Adrenal gland (tissue), 12 donors: ENCODE measurements around the gene DOK6. TPM values are rescaled to one million over a fixed set of nuclear protein-coding genes. Genes with fewer than 3 reads are reported as not detected.

Experiments used
- DNase-seq, 7 donors: peaks; one replicate each; pipeline ENCODE4 v3.0.0-alpha.2; 2019 to 2020
- H3K27ac ChIP-seq, 5 donors: fragments of 200-600 bp; sonication (generic) in 4 of 5; 1 replicate in 3 of 5; 2 replicates in 2 of 5; pipeline versions ENCODE4 v1.5.1 to v1.8.0; 2016 to 2020; ENCODE audit warnings: mild to moderate bottlenecking in 1 of 5
- H3K27me3 ChIP-seq: fragments of 200-600 bp; 2 replicates; pipeline ENCODE4 v1.8.0; 2021
- H3K36me3 ChIP-seq, 2 donors: fragments of 200-600 bp; replicated peaks in 1 of 2; 1 replicate in 1 of 2; 2 replicates in 1 of 2; pipeline versions ENCODE4 v1.5.1 to v1.8.0; 2018 to 2022
- H3K4me1 ChIP-seq, 2 donors: fragments of 200-600 bp; replicated peaks in 1 of 2; 1 replicate in 1 of 2; 2 replicates in 1 of 2; pipeline versions ENCODE4 v1.5.1 to v1.8.0; 2018 to 2021
- H3K4me3 ChIP-seq, 4 donors: fragments of 200-600 bp; sonication (generic) in 3 of 4; one replicate each; pipeline ENCODE4 v1.5.1; 2016 to 2018
- H3K9me3 ChIP-seq, 3 donors: fragments of 200-600 bp; sonication (generic) in 1 of 3; replicated peaks in 1 of 3; 1 replicate in 2 of 3; 2 replicates in 1 of 3; pipeline versions ENCODE4 v1.5.1 to v1.8.0; 2016 to 2021
- POLR2A ChIP-seq, 2 donors: fragments of 450-650 bp; IDR thresholded peaks; one replicate each; pipeline ENCODE4 v1.6.1; 2017; ENCODE audit warnings: antibody characterized with exemption in 2 of 2, mild to moderate bottlenecking in 2 of 2, moderate library complexity in 1 of 2
- WGBS, 4 donors: extraction: QIAGEN DNeasy Blood & Tissue Kit in 2 of 4; methylation state at CpG; one replicate each; pipeline versions ENCODE4 v1.1.5 to v1.1.7; 2013 to 2017; 5-methylcytosine and 5-hydroxymethylcytosine counted together
- intact Hi-C, 2 donors: fragments of 100-400 bp; cut with DNase I; formaldehyde crosslinking; loops; one replicate each; pipeline versions ENCODE4 v1.14.1 to v1.15.0; 2022 to 2023
- polyA plus RNA-seq, 3 donors: library from polyadenylated mRNA; stranded (reverse); fragments of 200-250 nt in 2 of 3; fragments of 350-450 nt in 1 of 3; fragmentation: Illumina TruSeq in 1 of 3; extraction: RNeasy Lipid Tissue Mini Kit (QIAGEN cat#74804) in 1 of 3; gene quantifications; one replicate each; pipeline ENCODE4 v1.2.3, GENCODE V29; 2013 to 2014
- total RNA-seq, 9 donors: library from RNA; depleted of rRNA in 4 of 9; stranded (reverse); fragments of >200 nt in 4 of 9; fragments of 120-200 nt in 1 of 9; fragmentation: NEBNext Ultra II Directional in 1 of 9; extraction: Animal tissue kit (Norgen Biotek cat#: 25700) in 1 of 9; gene quantifications; one replicate each; pipeline versions ENCODE4 v1.1.0 to v1.2.4, GENCODE V29; 2013 to 2023
- TF ChIP-seq, protein P1 (sequence below), 6 experiments: fragments of 450-650 bp in 4 of 6; fragments of 200-600 bp in 2 of 6; sonication (generic) in 1 of 6; IDR thresholded peaks; 1 replicate in 5 of 6; 2 replicates in 1 of 6; pipeline versions ENCODE4 v1.5.1 to v1.8.0; 2016 to 2021; ENCODE audit warnings: antibody characterized with exemption in 6 of 6, mild to moderate bottlenecking in 2 of 6, moderate library complexity in 1 of 6
- donor health status: healthy with polysubstance abuse.
- donor health status: Bipolar disorder and iron deficiency.
- donor health status: DM: yes; HTN: yes; CAD: no.
- donor health status: DM: no; HTN: no; CAD: no.
- donor health status: DM: no; HTN: no; CAD: no.
- donor health status: DM: yes; HTN: yes; CAD: no.

The DOK6 gene
- total and polyA plus RNA-seq, 12 donors: 0.24 to 4.5 (median 0.76) TPM

DNA sequence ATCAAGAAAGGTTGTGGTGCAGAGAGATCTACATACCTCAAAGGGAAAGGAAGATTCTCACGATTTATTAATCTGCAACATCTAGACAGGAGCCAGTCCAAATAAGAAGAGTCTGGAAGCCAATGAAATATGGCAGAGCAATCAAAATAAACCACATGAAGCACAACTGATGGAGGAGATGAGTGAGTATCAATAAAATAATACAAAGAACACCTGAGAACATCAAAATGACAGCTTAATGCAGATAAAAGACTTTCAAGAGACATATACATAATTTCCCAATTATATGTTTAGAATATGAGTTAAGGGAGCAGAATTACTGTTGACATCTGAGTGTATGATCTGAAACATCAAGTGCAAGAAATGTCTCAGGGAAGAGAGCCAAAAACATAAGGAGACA lies 12.5 kb upstream of the DOK6 start:
- Histone ChIP-seq H3K4me1 (no peaks in the 10 kb centered on the region), H3K4me3 (no peak overlapping the region), H3K36me3 (no peaks in the 10 kb centered on the region), H3K27ac (no peak overlapping the region), H3K9me3 (no peaks in the 10 kb centered on the region), H3K27me3 (no peaks in the 10 kb centered on the region)
- DNase-seq: no peak
- WGBS, 4 donors: 68 to 94% (median 77%) methylated on average over 1 of the region's 1 CpG
- intact Hi-C loops: no loop called here
- TF ChIP-seq POLR2A (IDR thresholded peaks at IDR 0.05): no peak
- TF ChIP-seq, protein P1, sequence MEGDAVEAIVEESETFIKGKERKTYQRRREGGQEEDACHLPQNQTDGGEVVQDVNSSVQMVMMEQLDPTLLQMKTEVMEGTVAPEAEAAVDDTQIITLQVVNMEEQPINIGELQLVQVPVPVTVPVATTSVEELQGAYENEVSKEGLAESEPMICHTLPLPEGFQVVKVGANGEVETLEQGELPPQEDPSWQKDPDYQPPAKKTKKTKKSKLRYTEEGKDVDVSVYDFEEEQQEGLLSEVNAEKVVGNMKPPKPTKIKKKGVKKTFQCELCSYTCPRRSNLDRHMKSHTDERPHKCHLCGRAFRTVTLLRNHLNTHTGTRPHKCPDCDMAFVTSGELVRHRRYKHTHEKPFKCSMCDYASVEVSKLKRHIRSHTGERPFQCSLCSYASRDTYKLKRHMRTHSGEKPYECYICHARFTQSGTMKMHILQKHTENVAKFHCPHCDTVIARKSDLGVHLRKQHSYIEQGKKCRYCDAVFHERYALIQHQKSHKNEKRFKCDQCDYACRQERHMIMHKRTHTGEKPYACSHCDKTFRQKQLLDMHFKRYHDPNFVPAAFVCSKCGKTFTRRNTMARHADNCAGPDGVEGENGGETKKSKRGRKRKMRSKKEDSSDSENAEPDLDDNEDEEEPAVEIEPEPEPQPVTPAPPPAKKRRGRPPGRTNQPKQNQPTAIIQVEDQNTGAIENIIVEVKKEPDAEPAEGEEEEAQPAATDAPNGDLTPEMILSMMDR (IDR thresholded peaks at IDR 0.05): no peak

DNA sequence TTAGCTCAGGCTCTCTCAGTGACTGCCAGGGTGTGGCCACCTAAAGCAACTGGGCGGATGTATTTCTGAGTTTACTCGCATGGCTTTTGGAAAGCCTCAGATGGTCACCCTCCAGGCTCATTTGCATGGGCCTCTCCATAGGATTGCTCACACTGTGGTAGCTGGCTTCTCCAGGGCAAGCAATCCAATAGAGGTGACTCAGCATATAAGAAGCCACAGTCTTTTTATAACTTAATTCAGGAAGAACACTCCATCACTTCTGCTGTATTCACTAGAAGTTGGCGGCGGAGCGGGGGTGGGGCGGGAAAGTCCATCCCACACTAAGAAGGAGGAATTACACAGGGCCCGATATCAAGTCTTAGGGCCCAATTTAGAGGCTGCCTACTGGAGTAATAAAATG lies 3.6 kb upstream of the DOK6 start:
- DNase-seq: no peak
- no peak overlapping the region for H3K27ac ChIP-seq
- H3K4me1 ChIP-seq: no peaks in the 10 kb centered on the region
- H3K4me3 ChIP-seq: no peak overlapping the region
- peaks cover 17% of the 10 kb centered on the region for H3K27me3 ChIP-seq
- no peak for TF ChIP-seq POLR2A (IDR thresholded peaks at IDR 0.05)
- TF ChIP-seq, protein P1 (IDR thresholded peaks at IDR 0.05): no peak
- 86 to 95% (median 90%) methylated on average over 7 of the region's 7 CpGs for WGBS, 4 donors
- no peaks in the 10 kb centered on the region for H3K36me3 ChIP-seq
- intact Hi-C loops: no loop called here
- no peaks in the 10 kb centered on the region for H3K9me3 ChIP-seq

GRCh38 chr18:69399253-69399652 lies 1.4 kb upstream of the DOK6 start:
- H3K9me3 ChIP-seq: no peaks in the 10 kb centered on the region
- TF ChIP-seq, protein P1 (IDR thresholded peaks at IDR 0.05): no peak
- TF ChIP-seq POLR2A (IDR thresholded peaks at IDR 0.05): no peak
- intact Hi-C loops: no loop called here
- DNase-seq: no peak
- WGBS, 4 donors: 53 to 72% (median 61%) methylated on average over 3 of the region's 3 CpGs
- H3K4me3 ChIP-seq: no peak overlapping the region
- peaks cover 19% of the 10 kb centered on the region for H3K27me3 ChIP-seq
- no peaks in the 10 kb centered on the region for H3K36me3 ChIP-seq
- H3K27ac ChIP-seq: no peak overlapping the region
- H3K4me1 ChIP-seq: no peaks in the 10 kb centered on the region

GRCh38 chr18:69400976-69401225 lies 213 bp downstream of the DOK6 start:
- TF ChIP-seq, protein P1 (IDR thresholded peaks at IDR 0.05): no peak
- no peak for TF ChIP-seq POLR2A (IDR thresholded peaks at IDR 0.05)
- H3K4me1 ChIP-seq: no peaks in the 10 kb centered on the region
- peak overlapping the region in 2 of 5 donors; percentile 17 to 30 for H3K27ac ChIP-seq
- H3K27me3 ChIP-seq: peaks cover 19% of the 10 kb centered on the region
- H3K9me3 ChIP-seq: no peaks in the 10 kb centered on the region
- no peaks in the 10 kb centered on the region for H3K36me3 ChIP-seq
- DNase-seq: no peak
- intact Hi-C loops: no loop called here
- 1% methylated on average over 43 to 47 of the region's 47 CpGs; no CpG with 5 or more reads in 2 of the 4 donors for WGBS, 4 donors
- H3K4me3 ChIP-seq: peak overlapping the region in 2 of 4 donors; percentile 22 to 53
